Measurements from ENCODE around the gene WIPF3. TPM values are rescaled to one million over a fixed set of nuclear protein-coding genes. Genes with fewer than 3 reads are reported as not detected.

WIPF3 gene
- total and polyA plus RNA-seq, 4 donors = 0.10 to 0.23 (median 0.14) TPM; not detected in 1

- Histone ChIP-seq H3K27ac (ENCODE audit: low read depth in 1 of 2, low read length in 2 of 2) (no peak overlapping the region), H3K36me3 (ENCODE audit: control insufficient read depth in 4 of 4, insufficient read depth in 3 of 4, low read depth in 1 of 4, low read length in 3 of 4) (no peaks in the 10 kb centered on the region), H3K4me3 (ENCODE audit: low read depth in 1 of 3, low read length in 3 of 3) (no peak overlapping the region), H3K27me3 (ENCODE audit: control insufficient read depth in 4 of 4, insufficient read depth in 4 of 4, low read length in 3 of 4) (no peaks in the 10 kb centered on the region), H3K9me3 (ENCODE audit: control insufficient read depth in 4 of 4, low read length in 3 of 4) (no peaks in the 10 kb centered on the region), H3K9ac (ENCODE audit: low read depth in 1 of 2, low read length in 2 of 2) (no peak overlapping the region), H3K4me1 (ENCODE audit: control insufficient read depth in 4 of 4, insufficient read depth in 4 of 4, low read length in 3 of 4) (no peaks in the 10 kb centered on the region)
- 88% methylated on average over 2 of the region's 2 CpGs for WGBS
- TF ChIP-seq HNF4G (IDR thresholded peaks at IDR 0.05) (no peak), RAD21 (IDR thresholded peaks at IDR 0.05) (no peak), RXRA (IDR thresholded peaks at IDR 0.05) (no peak), TAF1 (conservative IDR thresholded peaks at IDR 0.05) (no peak), FOXA1 (IDR thresholded peaks at IDR 0.05) (no peak), EGR1 (IDR thresholded peaks at IDR 0.05; ENCODE audit: low read depth in 2 of 2) (no peak), GABPA (IDR thresholded peaks at IDR 0.05 in 1 of 2, conservative IDR thresholded peaks at IDR 0.05 in 1 of 2) (no peak), FOXA2 (IDR thresholded peaks at IDR 0.05) (no peak), JUND (IDR thresholded peaks at IDR 0.05) (no peak), SP1 (IDR thresholded peaks at IDR 0.05) (no peak), YY1 (IDR thresholded peaks at IDR 0.05) (no peak), HNF4A (conservative IDR thresholded peaks at IDR 0.05) (no peak)
- TF ChIP-seq, protein P1, sequence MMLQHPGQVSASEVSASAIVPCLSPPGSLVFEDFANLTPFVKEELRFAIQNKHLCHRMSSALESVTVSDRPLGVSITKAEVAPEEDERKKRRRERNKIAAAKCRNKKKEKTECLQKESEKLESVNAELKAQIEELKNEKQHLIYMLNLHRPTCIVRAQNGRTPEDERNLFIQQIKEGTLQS (IDR thresholded peaks at IDR 0.05) = no peak
- TF ChIP-seq, protein P2, sequence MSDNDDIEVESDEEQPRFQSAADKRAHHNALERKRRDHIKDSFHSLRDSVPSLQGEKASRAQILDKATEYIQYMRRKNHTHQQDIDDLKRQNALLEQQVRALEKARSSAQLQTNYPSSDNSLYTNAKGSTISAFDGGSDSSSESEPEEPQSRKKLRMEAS (IDR thresholded peaks at IDR 0.05) = no peak
- TF ChIP-seq, protein P3, sequence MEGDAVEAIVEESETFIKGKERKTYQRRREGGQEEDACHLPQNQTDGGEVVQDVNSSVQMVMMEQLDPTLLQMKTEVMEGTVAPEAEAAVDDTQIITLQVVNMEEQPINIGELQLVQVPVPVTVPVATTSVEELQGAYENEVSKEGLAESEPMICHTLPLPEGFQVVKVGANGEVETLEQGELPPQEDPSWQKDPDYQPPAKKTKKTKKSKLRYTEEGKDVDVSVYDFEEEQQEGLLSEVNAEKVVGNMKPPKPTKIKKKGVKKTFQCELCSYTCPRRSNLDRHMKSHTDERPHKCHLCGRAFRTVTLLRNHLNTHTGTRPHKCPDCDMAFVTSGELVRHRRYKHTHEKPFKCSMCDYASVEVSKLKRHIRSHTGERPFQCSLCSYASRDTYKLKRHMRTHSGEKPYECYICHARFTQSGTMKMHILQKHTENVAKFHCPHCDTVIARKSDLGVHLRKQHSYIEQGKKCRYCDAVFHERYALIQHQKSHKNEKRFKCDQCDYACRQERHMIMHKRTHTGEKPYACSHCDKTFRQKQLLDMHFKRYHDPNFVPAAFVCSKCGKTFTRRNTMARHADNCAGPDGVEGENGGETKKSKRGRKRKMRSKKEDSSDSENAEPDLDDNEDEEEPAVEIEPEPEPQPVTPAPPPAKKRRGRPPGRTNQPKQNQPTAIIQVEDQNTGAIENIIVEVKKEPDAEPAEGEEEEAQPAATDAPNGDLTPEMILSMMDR (IDR thresholded peaks at IDR 0.05; ENCODE audit: low read depth, low read length, missing input control) = no peak
- TF ChIP-seq, protein P4, sequence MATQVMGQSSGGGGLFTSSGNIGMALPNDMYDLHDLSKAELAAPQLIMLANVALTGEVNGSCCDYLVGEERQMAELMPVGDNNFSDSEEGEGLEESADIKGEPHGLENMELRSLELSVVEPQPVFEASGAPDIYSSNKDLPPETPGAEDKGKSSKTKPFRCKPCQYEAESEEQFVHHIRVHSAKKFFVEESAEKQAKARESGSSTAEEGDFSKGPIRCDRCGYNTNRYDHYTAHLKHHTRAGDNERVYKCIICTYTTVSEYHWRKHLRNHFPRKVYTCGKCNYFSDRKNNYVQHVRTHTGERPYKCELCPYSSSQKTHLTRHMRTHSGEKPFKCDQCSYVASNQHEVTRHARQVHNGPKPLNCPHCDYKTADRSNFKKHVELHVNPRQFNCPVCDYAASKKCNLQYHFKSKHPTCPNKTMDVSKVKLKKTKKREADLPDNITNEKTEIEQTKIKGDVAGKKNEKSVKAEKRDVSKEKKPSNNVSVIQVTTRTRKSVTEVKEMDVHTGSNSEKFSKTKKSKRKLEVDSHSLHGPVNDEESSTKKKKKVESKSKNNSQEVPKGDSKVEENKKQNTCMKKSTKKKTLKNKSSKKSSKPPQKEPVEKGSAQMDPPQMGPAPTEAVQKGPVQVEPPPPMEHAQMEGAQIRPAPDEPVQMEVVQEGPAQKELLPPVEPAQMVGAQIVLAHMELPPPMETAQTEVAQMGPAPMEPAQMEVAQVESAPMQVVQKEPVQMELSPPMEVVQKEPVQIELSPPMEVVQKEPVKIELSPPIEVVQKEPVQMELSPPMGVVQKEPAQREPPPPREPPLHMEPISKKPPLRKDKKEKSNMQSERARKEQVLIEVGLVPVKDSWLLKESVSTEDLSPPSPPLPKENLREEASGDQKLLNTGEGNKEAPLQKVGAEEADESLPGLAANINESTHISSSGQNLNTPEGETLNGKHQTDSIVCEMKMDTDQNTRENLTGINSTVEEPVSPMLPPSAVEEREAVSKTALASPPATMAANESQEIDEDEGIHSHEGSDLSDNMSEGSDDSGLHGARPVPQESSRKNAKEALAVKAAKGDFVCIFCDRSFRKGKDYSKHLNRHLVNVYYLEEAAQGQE (IDR thresholded peaks at IDR 0.05) = no peak
- DNase-seq (ENCODE audit: low spot score) = no peak
Measured at GRCh38 chr7:29860186-29860585, 53.9 kb downstream of the WIPF3 start.

- H3K9ac ChIP-seq (ENCODE audit: low read depth in 1 of 2, low read length in 2 of 2) = no peak overlapping the region
- TF ChIP-seq, protein P1 (IDR thresholded peaks at IDR 0.05) = no peak
- TF ChIP-seq GABPA (IDR thresholded peaks at IDR 0.05 in 1 of 2, conservative IDR thresholded peaks at IDR 0.05 in 1 of 2) (no peak), FOXA2 (IDR thresholded peaks at IDR 0.05) (no peak), HNF4A (conservative IDR thresholded peaks at IDR 0.05) (no peak), JUND (IDR thresholded peaks at IDR 0.05) (no peak), EGR1 (IDR thresholded peaks at IDR 0.05; ENCODE audit: low read depth in 2 of 2) (no peak), TAF1 (conservative IDR thresholded peaks at IDR 0.05) (no peak)
- H3K9me3 ChIP-seq (ENCODE audit: control insufficient read depth in 4 of 4, low read length in 3 of 4) = no peaks in the 10 kb centered on the region
- no peaks in the 10 kb centered on the region for H3K4me1 ChIP-seq (ENCODE audit: control insufficient read depth in 4 of 4, insufficient read depth in 4 of 4, low read length in 3 of 4)
- no peak for DNase-seq (ENCODE audit: low spot score)
- 90% methylated on average over 3 of the region's 3 CpGs for WGBS
- H3K36me3 ChIP-seq (ENCODE audit: control insufficient read depth in 4 of 4, insufficient read depth in 3 of 4, low read depth in 1 of 4, low read length in 3 of 4) = no peaks in the 10 kb centered on the region
- H3K27me3 ChIP-seq (ENCODE audit: control insufficient read depth in 4 of 4, insufficient read depth in 4 of 4, low read length in 3 of 4) = no peaks in the 10 kb centered on the region
- no peak overlapping the region for H3K27ac ChIP-seq (ENCODE audit: low read depth in 1 of 2, low read length in 2 of 2)
- H3K4me3 ChIP-seq (ENCODE audit: low read depth in 1 of 3, low read length in 3 of 3) = no peak overlapping the region
Measured at GRCh38 chr7:29861884-29862283, 55.6 kb downstream of the WIPF3 start.

Measured in liver (tissue), 9 donors.